ENCODE data around the gene TDRD10.

DNA sequence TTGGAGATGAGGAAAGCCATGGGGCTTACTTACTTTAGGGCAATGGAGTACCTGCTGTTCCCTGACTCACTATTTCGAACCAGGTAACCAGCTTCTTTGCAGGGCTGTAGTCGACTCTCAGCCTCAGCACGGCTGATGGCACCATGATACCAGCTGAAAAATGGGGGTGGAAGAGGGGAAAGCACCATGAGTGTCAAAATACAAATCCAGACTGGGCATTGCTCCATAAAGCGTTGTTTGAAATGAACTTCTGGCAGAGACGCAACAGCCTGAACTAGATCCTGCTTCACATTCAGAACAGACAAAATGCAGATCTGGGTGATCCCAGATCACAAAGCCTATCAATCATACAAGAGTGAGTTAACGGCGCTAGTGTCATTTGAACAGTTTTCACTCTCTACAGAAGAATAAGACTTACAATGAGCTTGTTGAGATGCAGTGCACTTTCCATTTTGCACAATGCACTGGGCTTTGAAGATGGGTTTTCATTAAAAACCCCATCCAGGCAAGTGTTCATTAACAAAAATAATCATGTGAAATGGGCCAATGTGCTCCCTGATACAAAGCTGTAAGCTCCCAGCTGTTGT is 16.0 kb upstream of the TDRD10 start:
- TF ChIP-seq, protein P1, sequence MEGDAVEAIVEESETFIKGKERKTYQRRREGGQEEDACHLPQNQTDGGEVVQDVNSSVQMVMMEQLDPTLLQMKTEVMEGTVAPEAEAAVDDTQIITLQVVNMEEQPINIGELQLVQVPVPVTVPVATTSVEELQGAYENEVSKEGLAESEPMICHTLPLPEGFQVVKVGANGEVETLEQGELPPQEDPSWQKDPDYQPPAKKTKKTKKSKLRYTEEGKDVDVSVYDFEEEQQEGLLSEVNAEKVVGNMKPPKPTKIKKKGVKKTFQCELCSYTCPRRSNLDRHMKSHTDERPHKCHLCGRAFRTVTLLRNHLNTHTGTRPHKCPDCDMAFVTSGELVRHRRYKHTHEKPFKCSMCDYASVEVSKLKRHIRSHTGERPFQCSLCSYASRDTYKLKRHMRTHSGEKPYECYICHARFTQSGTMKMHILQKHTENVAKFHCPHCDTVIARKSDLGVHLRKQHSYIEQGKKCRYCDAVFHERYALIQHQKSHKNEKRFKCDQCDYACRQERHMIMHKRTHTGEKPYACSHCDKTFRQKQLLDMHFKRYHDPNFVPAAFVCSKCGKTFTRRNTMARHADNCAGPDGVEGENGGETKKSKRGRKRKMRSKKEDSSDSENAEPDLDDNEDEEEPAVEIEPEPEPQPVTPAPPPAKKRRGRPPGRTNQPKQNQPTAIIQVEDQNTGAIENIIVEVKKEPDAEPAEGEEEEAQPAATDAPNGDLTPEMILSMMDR (IDR thresholded peaks at IDR 0.05): no peak
- TF ChIP-seq POLR2A (IDR thresholded peaks at IDR 0.05): no peak
